Measurements from ENCODE around the gene AHRR. TPM values are rescaled to one million over a fixed set of nuclear protein-coding genes. Genes with fewer than 3 reads are reported as not detected.

Gene AHRR
- total and polyA plus RNA-seq, 7 donors = under 0.01 to 1.8 (median 1.0) TPM; not detected in 1

- H3K4me1 ChIP-seq = no peaks in the 10 kb centered on the region
- no peaks in the 10 kb centered on the region for H3K9me3 ChIP-seq
- WGBS, 2 donors = 94 to 96% methylated on average over 27 of the region's 27 CpGs
- H3K4me3 ChIP-seq = no peak overlapping the region
- DNase-seq = no peak
- intact Hi-C loops (cut with DNase I) = no loop called here
- H3K27ac ChIP-seq = no peak overlapping the region
- no peak for TF ChIP-seq CTCF (IDR thresholded peaks at IDR 0.05)
- no peak for TF ChIP-seq POLR2A (IDR thresholded peaks at IDR 0.05)
- TF ChIP-seq EP300 (IDR thresholded peaks at IDR 0.05) = no peak
- no peak for TF ChIP-seq POLR2AphosphoS5 (IDR thresholded peaks at IDR 0.05)
- no peaks in the 10 kb centered on the region for H3K36me3 ChIP-seq
- peaks cover 13 to 82% (median 63%) of the 10 kb centered on the region in 3 donors for H3K27me3 ChIP-seq
Observed at GRCh38 chr5:482506-482905, 161.0 kb downstream of the AHRR start.

GRCh38 chr5:483011-483410 is 161.5 kb downstream of the AHRR start:
- 88 to 94% methylated on average over 26 of the region's 26 CpGs for WGBS, 2 donors
- no peak for TF ChIP-seq POLR2AphosphoS5 (IDR thresholded peaks at IDR 0.05)
- no peak for TF ChIP-seq EP300 (IDR thresholded peaks at IDR 0.05)
- TF ChIP-seq CTCF (IDR thresholded peaks at IDR 0.05) = no peak
- TF ChIP-seq POLR2A (IDR thresholded peaks at IDR 0.05) = no peak

GRCh38 chr5:483434-484140 is 162.1 kb downstream of the AHRR start:
- H3K36me3 ChIP-seq = no peaks in the 10 kb centered on the region
- H3K27ac ChIP-seq = no peak overlapping the region
- H3K4me3 ChIP-seq = no peak overlapping the region
- WGBS, 2 donors = 50 to 77% methylated on average over 34 of the region's 34 CpGs
- H3K27me3 ChIP-seq = peaks cover 10 to 75% (median 53%) of the 10 kb centered on the region in 3 donors
- intact Hi-C loops (cut with DNase I) = no loop called here
- DNase-seq = no peak
- no peaks in the 10 kb centered on the region for H3K9me3 ChIP-seq
- TF ChIP-seq EP300 (IDR thresholded peaks at IDR 0.05) (no peak), POLR2A (IDR thresholded peaks at IDR 0.05) (no peak), POLR2AphosphoS5 (IDR thresholded peaks at IDR 0.05) (no peak), CTCF (IDR thresholded peaks at IDR 0.05) (no peak)
- no peaks in the 10 kb centered on the region for H3K4me1 ChIP-seq

More at GRCh38 chr5:483011-483410, 161.5 kb downstream of the AHRR start:
- Histone ChIP-seq H3K27me3 (peaks cover 10 to 77% (median 59%) of the 10 kb centered on the region in 3 donors), H3K27ac (no peak overlapping the region), H3K9me3 (no peaks in the 10 kb centered on the region), H3K36me3 (no peaks in the 10 kb centered on the region), H3K4me3 (no peak overlapping the region), H3K4me1 (no peaks in the 10 kb centered on the region)
- intact Hi-C loops (cut with DNase I) = no loop called here
- no peak for DNase-seq

- 90 to 93% methylated on average over 24 of the region's 24 CpGs for WGBS, 2 donors
- Histone ChIP-seq H3K36me3 (no peaks in the 10 kb centered on the region), H3K4me3 (no peak overlapping the region), H3K4me1 (no peaks in the 10 kb centered on the region), H3K27ac (no peak overlapping the region), H3K27me3 (peaks cover 10 to 70% (median 43%) of the 10 kb centered on the region in 3 donors), H3K9me3 (no peaks in the 10 kb centered on the region)
- intact Hi-C loops (cut with DNase I) = no loop called here
- DNase-seq = no peak
- TF ChIP-seq CTCF (IDR thresholded peaks at IDR 0.05) (no peak), EP300 (IDR thresholded peaks at IDR 0.05) (no peak), POLR2AphosphoS5 (IDR thresholded peaks at IDR 0.05) (no peak), POLR2A (IDR thresholded peaks at IDR 0.05) (no peak)
Observed at GRCh38 chr5:484556-484955, 163.0 kb downstream of the AHRR start.

Data from sigmoid colon (tissue), 7 donors.